Ishikawa (cell line): Measurements from ENCODE around the gene TRIM38.

ENCODE experiments used
- CEBPB ChIP-seq: IDR thresholded peaks from 2 replicates; pipeline ENCODE4 v1.6.1; 2012
- CREB1 ChIP-seq: IDR thresholded peaks from 2 replicates; pipeline ENCODE4 v1.6.1; 2012; ENCODE audit warnings: low read depth
- EGR1 ChIP-seq: IDR thresholded peaks from 2 replicates; pipeline ENCODE4 v1.6.1; 2012
- EP300 ChIP-seq: IDR thresholded peaks from 2 replicates; pipeline ENCODE4 v1.6.1; 2012; ENCODE audit warnings: borderline replicate concordance
- FOXM1 ChIP-seq: IDR thresholded peaks from 2 replicates; pipeline ENCODE4 v1.6.1; 2012; ENCODE audit warnings: low read depth, borderline replicate concordance
- NFIC ChIP-seq: IDR thresholded peaks from 2 replicates; pipeline ENCODE4 v1.6.1; 2012
- RAD21 ChIP-seq: IDR thresholded peaks from 2 replicates; pipeline ENCODE4 v1.6.1; 2012; ENCODE audit warnings: low read depth
- REST ChIP-seq: IDR thresholded peaks from 2 replicates; pipeline ENCODE4 v1.6.1; 2012; ENCODE audit warnings: low read depth, mild to moderate bottlenecking
- TAF1 ChIP-seq: IDR thresholded peaks from 2 replicates; pipeline ENCODE4 v1.6.1; 2012; ENCODE audit warnings: low read depth, mild to moderate bottlenecking
- TCF12 ChIP-seq: IDR thresholded peaks from 2 replicates; pipeline ENCODE4 v1.6.1; 2012; ENCODE audit warnings: low read depth
- TEAD4 ChIP-seq: IDR thresholded peaks from 2 replicates; pipeline ENCODE4 v1.6.1; 2012
- YY1 ChIP-seq: IDR thresholded peaks from 2 replicates; pipeline ENCODE4 v1.6.1; 2012; ENCODE audit warnings: low read depth
- ZBTB7A ChIP-seq: IDR thresholded peaks from 2 replicates; pipeline ENCODE4 v1.6.1; 2012; ENCODE audit warnings: low read depth
- TF ChIP-seq, protein P1 (sequence below): IDR thresholded peaks from 2 replicates; pipeline ENCODE4 v1.6.1; 2012
- TF ChIP-seq, protein P2 (sequence below): IDR thresholded peaks from 2 replicates; pipeline ENCODE4 v1.6.1; 2012

Gene TRIM38

GRCh38 chr6:25930532-25931410, 31.8 kb upstream of the TRIM38 start, which contains the start of gene SLC17A2:
Gene SLC17A2, minus strand, starts transcription at chr6:25930691. Its CDS starts 4,895 bp downstream, at chr6:25925796.
- TF ChIP-seq CEBPB = no peak
- no peak for TF ChIP-seq NFIC
- TF ChIP-seq EP300 = no peak
- TF ChIP-seq, protein P1, sequence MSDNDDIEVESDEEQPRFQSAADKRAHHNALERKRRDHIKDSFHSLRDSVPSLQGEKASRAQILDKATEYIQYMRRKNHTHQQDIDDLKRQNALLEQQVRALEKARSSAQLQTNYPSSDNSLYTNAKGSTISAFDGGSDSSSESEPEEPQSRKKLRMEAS = no peak
- TF ChIP-seq EGR1 = no peak
- TF ChIP-seq FOXM1 = no peak
- no peak for TF ChIP-seq REST
- no peak for TF ChIP-seq RAD21
- no peak for TF ChIP-seq ZBTB7A
- TF ChIP-seq TAF1 = no peak
- TF ChIP-seq TCF12 = no peak
- no peak for TF ChIP-seq YY1
- TF ChIP-seq, protein P2, sequence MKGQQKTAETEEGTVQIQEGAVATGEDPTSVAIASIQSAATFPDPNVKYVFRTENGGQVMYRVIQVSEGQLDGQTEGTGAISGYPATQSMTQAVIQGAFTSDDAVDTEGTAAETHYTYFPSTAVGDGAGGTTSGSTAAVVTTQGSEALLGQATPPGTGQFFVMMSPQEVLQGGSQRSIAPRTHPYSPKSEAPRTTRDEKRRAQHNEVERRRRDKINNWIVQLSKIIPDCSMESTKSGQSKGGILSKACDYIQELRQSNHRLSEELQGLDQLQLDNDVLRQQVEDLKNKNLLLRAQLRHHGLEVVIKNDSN = no peak

GRCh38 chr6:25931411-25931709, 31.2 kb upstream of the TRIM38 start:
- TF ChIP-seq, protein P2 = no peak
- TF ChIP-seq CREB1 = no peak
- TF ChIP-seq TAF1 = no peak
- TF ChIP-seq REST = no peak
- no peak for TF ChIP-seq FOXM1
- no peak for TF ChIP-seq RAD21
- TF ChIP-seq CEBPB = no peak
- no peak for TF ChIP-seq TEAD4
- no peak for TF ChIP-seq EP300
- no peak for TF ChIP-seq ZBTB7A
- no peak for TF ChIP-seq EGR1
- TF ChIP-seq YY1 = no peak
- TF ChIP-seq, protein P1 = no peak
- TF ChIP-seq TCF12 = no peak
- no peak for TF ChIP-seq NFIC

GRCh38 chr6:25934156-25934555, 28.4 kb upstream of the TRIM38 start:
- no peak for TF ChIP-seq REST
- TF ChIP-seq TAF1 = no peak
- TF ChIP-seq, protein P2 = no peak

DNA sequence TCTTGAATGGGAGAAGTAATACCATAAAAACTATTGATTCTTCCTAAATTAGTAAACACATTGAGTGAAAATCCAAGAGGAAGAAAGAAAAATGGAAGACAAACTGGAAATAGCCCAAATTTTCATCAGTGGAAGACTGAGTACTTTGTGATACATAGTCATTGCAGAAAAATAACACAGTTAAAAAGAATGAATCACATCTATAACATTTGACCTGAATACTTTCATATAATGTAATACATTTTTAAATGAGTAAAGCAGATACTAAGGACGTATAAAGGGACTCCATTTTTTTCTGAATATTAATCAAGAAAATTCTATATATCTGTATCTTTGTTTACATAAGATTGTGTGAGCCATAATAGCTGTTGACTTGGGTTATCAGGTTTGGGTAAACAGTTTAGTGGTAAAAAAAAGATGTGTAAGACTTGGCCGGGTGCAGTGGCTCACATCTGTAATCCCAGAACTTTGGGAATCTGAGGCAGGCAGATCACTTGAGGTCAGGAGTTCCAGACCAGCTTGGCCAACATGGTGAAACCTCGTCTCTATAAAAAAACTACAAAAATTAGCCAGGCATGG, 27.8 kb upstream of the TRIM38 start:
- TF ChIP-seq FOXM1 (no peak), YY1 (no peak), NFIC (no peak), CREB1 (no peak), EGR1 (no peak), ZBTB7A (no peak)
- TF ChIP-seq, protein P1 = no peak
